Stomach smooth muscle (tissue), 2 donors: ENCODE results near the gene NCOA1.

Source experiments
- H3K27ac ChIP-seq: one replicate; pipeline ENCODE4 v1.7.0; 2013; ENCODE audit warnings: mild to moderate bottlenecking, low read length, inconsistent platforms
- H3K27me3 ChIP-seq, 2 donors: one replicate each; pipeline ENCODE4 v1.7.0; 2013; ENCODE audit warnings: low read length in 2 of 2; ENCODE audit not compliant: insufficient read depth in 2 of 2, control insufficient read depth in 1 of 2
- H3K36me3 ChIP-seq, 2 donors: one replicate each; pipeline ENCODE4 v1.7.0; 2013; ENCODE audit warnings: low read length in 2 of 2; ENCODE audit not compliant: control insufficient read depth in 2 of 2, insufficient read depth in 2 of 2
- H3K4me1 ChIP-seq: one replicate; pipeline ENCODE4 v1.7.0; 2013; ENCODE audit warnings: low read length; ENCODE audit not compliant: control insufficient read depth, insufficient read depth
- H3K4me3 ChIP-seq, 2 donors: one replicate each; pipeline ENCODE4 v1.7.0; 2013; ENCODE audit warnings: low read length in 2 of 2
- H3K9ac ChIP-seq, 2 donors: one replicate each; pipeline ENCODE4 v1.7.0; 2013; ENCODE audit warnings: low read length in 2 of 2, mild to moderate bottlenecking in 1 of 2
- H3K9me3 ChIP-seq, 2 donors: one replicate each; pipeline ENCODE4 v1.7.0; 2013; ENCODE audit warnings: low read length in 2 of 2; ENCODE audit not compliant: control insufficient read depth in 2 of 2
- donor health status: healthy.
- donor health status: Pancreatic carcinoma.

NCOA1 gene

GRCh38 chr2:24809316-24810007 lies 318.4 kb downstream of the NCOA1 start:
- H3K4me3 ChIP-seq = no peak overlapping the region
- H3K27ac ChIP-seq = no peak overlapping the region
- H3K9ac ChIP-seq = no peak overlapping the region
- H3K4me1 ChIP-seq = no peaks in the 10 kb centered on the region
- no peaks in the 10 kb centered on the region for H3K9me3 ChIP-seq
- no peaks in the 10 kb centered on the region for H3K27me3 ChIP-seq
- H3K36me3 ChIP-seq = no peaks in the 10 kb centered on the region

DNA sequence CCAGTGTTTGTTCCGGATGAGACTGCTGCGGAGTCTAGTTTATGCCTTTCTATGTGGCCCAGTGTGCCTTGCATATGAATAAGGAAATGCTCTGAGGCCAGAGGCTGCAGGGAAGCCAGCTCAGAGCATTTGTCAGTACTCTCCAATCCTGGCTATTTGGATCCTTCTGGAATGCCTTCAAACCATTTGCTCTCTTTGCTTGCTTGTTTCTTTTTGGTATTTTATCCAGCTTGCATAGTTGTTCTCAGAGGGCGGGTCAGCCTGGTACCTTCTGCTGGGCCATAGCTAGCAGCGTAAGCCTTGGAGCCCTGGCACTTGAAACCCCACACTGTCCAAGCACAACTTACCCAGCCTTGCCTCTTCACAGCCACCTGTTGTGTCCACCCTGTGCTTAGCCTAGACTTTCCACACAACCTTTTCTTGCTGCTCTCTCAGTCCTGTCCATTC lies 322.7 kb downstream of the NCOA1 start:
- H3K9ac ChIP-seq = no peak overlapping the region
- peaks cover 0 to 7% of the 10 kb centered on the region in 2 donors for H3K36me3 ChIP-seq
- no peaks in the 10 kb centered on the region for H3K9me3 ChIP-seq
- H3K27me3 ChIP-seq = no peaks in the 10 kb centered on the region
- no peaks in the 10 kb centered on the region for H3K4me1 ChIP-seq
- no peak overlapping the region for H3K27ac ChIP-seq
- no peak overlapping the region for H3K4me3 ChIP-seq

DNA sequence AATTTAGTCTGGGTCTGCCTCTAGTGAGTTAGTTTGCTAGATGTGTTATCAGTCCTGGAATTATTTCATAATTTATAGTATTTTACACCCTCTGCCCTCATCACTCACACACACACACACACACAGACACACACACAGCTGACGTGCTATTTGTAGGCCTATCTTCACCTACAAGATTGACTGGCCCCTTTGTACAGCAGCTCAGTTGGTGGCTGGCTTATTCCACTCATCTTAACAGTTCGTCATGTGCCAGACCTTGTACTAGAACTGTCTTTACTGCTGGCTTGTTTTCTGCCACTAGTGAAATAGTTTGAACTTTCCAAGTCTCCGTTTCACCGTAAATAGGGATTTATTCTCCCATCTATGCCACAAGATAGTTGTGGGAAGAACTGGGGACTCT lies 323.5 kb downstream of the NCOA1 start:
- H3K27ac ChIP-seq = no peak overlapping the region
- no peak overlapping the region for H3K4me3 ChIP-seq
- H3K36me3 ChIP-seq = peaks cover 0 to 7% of the 10 kb centered on the region in 2 donors
- H3K9ac ChIP-seq = no peak overlapping the region
- no peaks in the 10 kb centered on the region for H3K27me3 ChIP-seq
- no peaks in the 10 kb centered on the region for H3K4me1 ChIP-seq
- H3K9me3 ChIP-seq = no peaks in the 10 kb centered on the region

DNA sequence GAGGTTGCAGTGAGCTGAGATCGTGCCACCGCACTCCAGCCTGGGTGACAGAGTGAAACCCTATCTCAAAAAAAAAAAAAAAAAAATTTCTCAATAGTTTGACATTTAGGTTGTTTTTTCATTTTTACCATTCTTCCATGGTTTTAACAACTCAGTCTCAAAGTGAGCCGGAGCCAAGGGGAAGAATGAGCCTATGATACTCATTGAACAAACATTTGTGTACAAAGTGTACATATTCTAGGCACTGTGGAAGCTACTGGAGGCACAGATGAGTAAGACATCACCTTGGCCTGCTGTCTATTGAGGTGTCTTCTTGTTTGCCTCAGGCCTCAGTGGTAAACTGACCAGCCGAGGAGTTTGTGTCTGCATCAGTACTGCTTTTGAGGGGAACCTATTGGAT lies 324.1 kb downstream of the NCOA1 start:
- H3K4me1 ChIP-seq = no peaks in the 10 kb centered on the region
- no peaks in the 10 kb centered on the region for H3K9me3 ChIP-seq
- H3K27ac ChIP-seq = no peak overlapping the region
- peaks cover 0 to 7% of the 10 kb centered on the region in 2 donors for H3K36me3 ChIP-seq
- no peaks in the 10 kb centered on the region for H3K27me3 ChIP-seq
- no peak overlapping the region for H3K4me3 ChIP-seq
- H3K9ac ChIP-seq = no peak overlapping the region

GRCh38 chr2:24816404-24816803 lies 325.4 kb downstream of the NCOA1 start:
- H3K27me3 ChIP-seq = no peaks in the 10 kb centered on the region
- no peak overlapping the region for H3K27ac ChIP-seq
- H3K4me3 ChIP-seq = no peak overlapping the region
- H3K4me1 ChIP-seq = no peaks in the 10 kb centered on the region
- H3K36me3 ChIP-seq = peaks cover 3 to 13% of the 10 kb centered on the region in 2 donors
- H3K9me3 ChIP-seq = no peaks in the 10 kb centered on the region
- H3K9ac ChIP-seq = no peak overlapping the region

- Histone ChIP-seq H3K27ac (no peak overlapping the region), H3K4me1 (no peaks in the 10 kb centered on the region), H3K27me3 (no peaks in the 10 kb centered on the region), H3K9ac (no peak overlapping the region), H3K4me3 (no peak overlapping the region), H3K36me3 (peaks cover 3 to 13% of the 10 kb centered on the region in 2 donors), H3K9me3 (no peaks in the 10 kb centered on the region)
Observed at GRCh38 chr2:24816884-24817283, 325.8 kb downstream of the NCOA1 start.

DNA sequence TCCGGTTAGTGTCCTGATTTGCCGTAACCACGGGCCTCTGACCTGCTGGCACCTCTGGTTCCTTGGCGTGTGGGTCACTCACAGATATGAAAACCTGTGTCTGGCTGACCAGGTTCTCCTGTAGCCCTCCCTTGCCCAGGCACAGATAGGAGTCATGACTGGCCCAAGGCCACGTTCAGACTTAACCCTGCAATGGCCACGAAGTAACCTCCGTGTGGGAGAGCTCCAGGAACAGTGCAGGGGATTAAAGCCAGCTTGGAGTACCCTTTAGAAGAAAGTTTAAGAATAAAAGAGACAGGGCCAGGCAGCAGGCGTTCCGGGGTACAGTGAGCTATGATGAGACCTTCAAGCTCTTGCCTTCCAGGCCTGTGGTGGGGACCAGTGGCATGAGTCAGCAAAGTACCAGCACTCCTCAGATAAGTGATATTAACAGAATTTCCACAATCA lies 327.7 kb downstream of the NCOA1 start:
- Histone ChIP-seq H3K36me3 (peaks cover 3 to 13% of the 10 kb centered on the region in 2 donors), H3K4me1 (no peaks in the 10 kb centered on the region), H3K9ac (no peak overlapping the region), H3K27me3 (no peaks in the 10 kb centered on the region), H3K9me3 (no peaks in the 10 kb centered on the region), H3K27ac (no peak overlapping the region), H3K4me3 (no peak overlapping the region)

DNA sequence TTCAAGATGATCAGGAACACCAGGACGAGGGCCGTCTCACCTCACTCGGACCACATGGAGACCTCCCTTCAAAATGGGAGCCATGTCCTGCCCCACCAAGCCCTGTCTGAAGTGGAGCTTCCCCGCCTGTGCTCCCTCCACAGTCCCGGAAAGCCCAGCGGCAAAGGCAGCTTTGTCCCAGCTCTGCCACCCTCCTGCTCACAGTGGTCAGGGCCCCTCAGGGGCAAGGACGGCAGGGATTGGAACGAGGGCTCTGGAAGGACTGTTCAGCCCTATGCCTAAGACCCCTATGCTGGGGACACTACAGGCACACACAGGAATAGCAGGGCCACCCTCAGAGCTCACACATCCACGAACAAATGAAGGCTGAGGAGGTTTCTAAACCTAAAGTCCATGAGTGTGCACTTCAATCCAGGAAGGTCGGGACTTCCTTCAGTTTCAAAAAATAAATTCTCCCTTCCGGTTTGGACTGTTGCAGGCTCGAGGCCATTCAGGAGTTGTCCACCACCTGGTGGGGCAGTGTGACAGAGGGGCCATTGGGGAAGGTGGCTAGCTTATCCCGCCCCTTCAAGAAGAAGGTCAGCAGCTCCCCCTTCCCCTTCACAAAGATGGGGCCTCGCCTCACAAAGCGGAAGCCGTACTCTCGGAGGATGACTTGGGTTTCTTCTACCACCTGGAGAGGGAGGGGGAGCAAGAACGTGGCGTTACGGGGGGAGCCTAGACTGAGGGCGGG lies 328.6 kb downstream of the NCOA1 start:
- Histone ChIP-seq H3K4me1 (no peaks in the 10 kb centered on the region), H3K9me3 (no peaks in the 10 kb centered on the region), H3K36me3 (peaks cover 3 to 13% of the 10 kb centered on the region in 2 donors), H3K27me3 (no peaks in the 10 kb centered on the region), H3K4me3 (no peak overlapping the region), H3K27ac (no peak overlapping the region), H3K9ac (no peak overlapping the region)

DNA sequence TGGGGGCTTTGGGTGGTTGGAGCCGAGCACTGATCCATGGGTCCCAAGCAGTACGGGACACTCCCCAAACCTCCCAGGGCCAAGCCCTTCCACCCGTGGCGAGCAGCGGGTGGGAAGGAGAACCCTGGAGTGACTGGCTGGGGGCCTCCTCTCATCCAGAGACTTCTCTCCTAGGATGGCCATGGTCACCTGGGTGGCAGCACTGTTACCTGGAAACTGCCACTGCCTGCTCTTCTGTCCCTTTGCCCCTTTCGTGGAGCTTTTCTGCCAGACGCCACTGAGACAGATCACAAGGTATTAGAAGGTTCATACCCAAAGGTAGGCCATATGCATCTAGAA lies 329.1 kb downstream of the NCOA1 start:
- Histone ChIP-seq H3K27ac (no peak overlapping the region), H3K36me3 (peaks cover 3 to 13% of the 10 kb centered on the region in 2 donors), H3K9me3 (no peaks in the 10 kb centered on the region), H3K9ac (no peak overlapping the region), H3K4me1 (no peaks in the 10 kb centered on the region), H3K27me3 (no peaks in the 10 kb centered on the region), H3K4me3 (no peak overlapping the region)
